HepG2 (cell line): Measurements from ENCODE around the gene SLC13A3. TPM values are rescaled to one million over a fixed set of nuclear protein-coding genes. Genes with fewer than 3 reads are reported as not detected.

Experiments
- CBX2 ChIP-seq, 2 experiments: fragments of 200-600 bp in 1 of 2; sonication (generic); formaldehyde crosslinking in 1 of 2; IDR thresholded peaks; 2 replicates each; pipeline versions ENCODE4 v1.7.0 to v1.8.1; 2018 to 2022; ENCODE audit warnings: low read depth in 2 of 2, low read length in 1 of 2, mild to moderate bottlenecking in 1 of 2, missing genetic modification reagents in 1 of 2
- CREB1 ChIP-seq, 2 experiments: fragments of 450-650 bp in 1 of 2; IDR thresholded peaks; 2 replicates each; pipeline ENCODE4 v1.6.1; 2016 to 2017; ENCODE audit warnings: control low read depth in 1 of 2, mild to moderate bottlenecking in 1 of 2, missing compliant biosample characterization in 1 of 2, missing genetic modification characterization in 1 of 2
- CSRNP1 ChIP-seq: sonication (generic); formaldehyde crosslinking; IDR thresholded peaks from 2 replicates; pipeline ENCODE4 v1.8.1; 2023; ENCODE audit warnings: mild to moderate bottlenecking, missing genetic modification reagents
- DDIT3 ChIP-seq: sonication (generic); formaldehyde crosslinking; IDR thresholded peaks from 2 replicates; pipeline ENCODE4 v1.4.0; 2020; ENCODE audit warnings: mild to moderate bottlenecking, missing genetic modification reagents
- EZH2 ChIP-seq: conservative IDR thresholded peaks from 2 replicates; pipeline ENCODE4 v1.6.1; 2012; ENCODE audit warnings: mild to moderate bottlenecking, low read depth, low read length, moderate library complexity
- GZF1 ChIP-seq: sonication (generic); formaldehyde crosslinking; IDR thresholded peaks from 2 replicates; pipeline ENCODE4 v1.5.1; 2020; ENCODE audit warnings: mild to moderate bottlenecking, missing genetic modification reagents
- HMG20B ChIP-seq: conservative IDR thresholded peaks from 2 replicates; pipeline ENCODE4 v1.6.1; 2016; ENCODE audit warnings: missing genetic modification reagents, missing compliant biosample characterization
- HNRNPL ChIP-seq: fragments of 200-400 bp; formaldehyde crosslinking; IDR thresholded peaks from 2 replicates; pipeline ENCODE4 v1.6.1; 2017; ENCODE audit warnings: mild to moderate bottlenecking, low read depth, low read length
- KLF11 ChIP-seq: IDR thresholded peaks from 2 replicates; pipeline ENCODE4 v1.6.1; 2016; ENCODE audit warnings: missing compliant biosample characterization
- SIX1 ChIP-seq: sonication (generic); formaldehyde crosslinking; IDR thresholded peaks from 2 replicates; pipeline ENCODE4 v1.4.0; 2020; ENCODE audit warnings: missing genetic modification reagents, borderline replicate concordance
- SP140L ChIP-seq: sonication (generic); formaldehyde crosslinking; IDR thresholded peaks from 2 replicates; pipeline ENCODE4 v1.4.0; 2020; ENCODE audit warnings: missing genetic modification reagents, borderline replicate concordance
- U2AF1 ChIP-seq: fragments of 200-400 bp; formaldehyde crosslinking; optimal IDR thresholded peaks from 2 replicates; pipeline ENCODE3; 2017; ENCODE audit warnings: mild to moderate bottlenecking, low read depth, low read length
- ZNF598 ChIP-seq: sonication (generic); formaldehyde crosslinking; IDR thresholded peaks from 2 replicates; pipeline ENCODE4 v1.5.1; 2020; ENCODE audit warnings: mild to moderate bottlenecking, missing genetic modification reagents, borderline replicate concordance
- ZNF816 ChIP-seq: sonication (generic); formaldehyde crosslinking; IDR thresholded peaks from 2 replicates; pipeline ENCODE4 v1.8.0; 2022; ENCODE audit warnings: missing genetic modification reagents, mild to moderate bottlenecking, borderline replicate concordance
- polyA plus RNA-seq, 8 experiments: library from polyadenylated mRNA; depleted of rRNA in 3 of 8; stranded (reverse) in 7 of 8; unstranded in 1 of 8; fragments of >200 nt; fragmentation: Illumina TruSeq in 4 of 8; extraction: Trizol in 4 of 8; gene quantifications; 2 replicates each; pipeline versions ENCODE4 v1.2.1 to v1.2.3, GENCODE V29; 2011 to 2016; ENCODE audit warnings: low read depth in 4 of 8, missing spikeins in 1 of 8, mixed read lengths in 1 of 8; ENCODE audit not compliant: insufficient read depth in 1 of 8
- total RNA-seq, 5 experiments: library from RNA; depleted of rRNA; stranded (reverse); fragments of >200 nt; fragmentation: Illumina TruSeq; extraction: Trizol; gene quantifications; 2 replicates each; pipeline ENCODE4 v1.2.3, GENCODE V29; 2016; ENCODE audit warnings: low read depth in 1 of 5
- TF ChIP-seq, protein P1 (sequence below): sonication (generic); formaldehyde crosslinking; IDR thresholded peaks from 2 replicates; pipeline ENCODE4 v1.5.0; 2020; ENCODE audit warnings: mild to moderate bottlenecking, missing genetic modification reagents
- TF ChIP-seq, protein P2 (sequence below): sonication (generic); formaldehyde crosslinking; IDR thresholded peaks from 2 replicates; pipeline ENCODE4 v1.4.0; 2020; ENCODE audit warnings: missing genetic modification reagents, borderline replicate concordance

SLC13A3 gene
- total and polyA plus RNA-seq, 2 of the 13 experiments (the other 11 are each of a cell fraction or from before 2014, with no cell fraction given), result 66.5 to 76.0 TPM

- TF ChIP-seq, protein P1, sequence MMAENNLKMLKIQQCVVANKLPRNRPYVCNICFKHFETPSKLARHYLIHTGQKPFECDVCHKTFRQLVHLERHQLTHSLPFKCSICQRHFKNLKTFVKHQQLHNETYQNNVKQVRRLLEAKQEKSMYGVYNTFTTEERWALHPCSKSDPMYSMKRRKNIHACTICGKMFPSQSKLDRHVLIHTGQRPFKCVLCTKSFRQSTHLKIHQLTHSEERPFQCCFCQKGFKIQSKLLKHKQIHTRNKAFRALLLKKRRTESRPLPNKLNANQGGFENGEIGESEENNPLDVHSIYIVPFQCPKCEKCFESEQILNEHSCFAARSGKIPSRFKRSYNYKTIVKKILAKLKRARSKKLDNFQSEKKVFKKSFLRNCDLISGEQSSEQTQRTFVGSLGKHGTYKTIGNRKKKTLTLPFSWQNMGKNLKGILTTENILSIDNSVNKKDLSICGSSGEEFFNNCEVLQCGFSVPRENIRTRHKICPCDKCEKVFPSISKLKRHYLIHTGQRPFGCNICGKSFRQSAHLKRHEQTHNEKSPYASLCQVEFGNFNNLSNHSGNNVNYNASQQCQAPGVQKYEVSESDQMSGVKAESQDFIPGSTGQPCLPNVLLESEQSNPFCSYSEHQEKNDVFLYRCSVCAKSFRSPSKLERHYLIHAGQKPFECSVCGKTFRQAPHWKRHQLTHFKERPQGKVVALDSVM, result no peak
- TF ChIP-seq HNRNPL, result no peak
- TF ChIP-seq EZH2, result no peak
- no peak for TF ChIP-seq DDIT3 (CRISPR knock-in tag)
- TF ChIP-seq ZNF598, result no peak
- TF ChIP-seq CREB1 (IDR thresholded peaks at IDR 0.05), result peak; percentile 32; the same call in 1 of the 2 replicates
- no peak for TF ChIP-seq CREB1 (CRISPR knock-in tag; IDR thresholded peaks at IDR 0.05)
- no peak for TF ChIP-seq ZNF816 (CRISPR knock-in tag)
- no peak for TF ChIP-seq CSRNP1 (CRISPR knock-in tag)
- TF ChIP-seq HMG20B (CRISPR knock-in tag), result no peak
- TF ChIP-seq KLF11 (CRISPR knock-in tag), result 0 out of 2 replicates have a peak, but pooled peaks have one; percentile 22
- no peak for TF ChIP-seq SP140L
- no peak for TF ChIP-seq U2AF1
- TF ChIP-seq, protein P2, sequence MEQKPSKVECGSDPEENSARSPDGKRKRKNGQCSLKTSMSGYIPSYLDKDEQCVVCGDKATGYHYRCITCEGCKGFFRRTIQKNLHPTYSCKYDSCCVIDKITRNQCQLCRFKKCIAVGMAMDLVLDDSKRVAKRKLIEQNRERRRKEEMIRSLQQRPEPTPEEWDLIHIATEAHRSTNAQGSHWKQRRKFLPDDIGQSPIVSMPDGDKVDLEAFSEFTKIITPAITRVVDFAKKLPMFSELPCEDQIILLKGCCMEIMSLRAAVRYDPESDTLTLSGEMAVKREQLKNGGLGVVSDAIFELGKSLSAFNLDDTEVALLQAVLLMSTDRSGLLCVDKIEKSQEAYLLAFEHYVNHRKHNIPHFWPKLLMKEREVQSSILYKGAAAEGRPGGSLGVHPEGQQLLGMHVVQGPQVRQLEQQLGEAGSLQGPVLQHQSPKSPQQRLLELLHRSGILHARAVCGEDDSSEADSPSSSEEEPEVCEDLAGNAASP (CRISPR knock-in tag), result 0 out of 2 replicates have a peak, but pooled peaks have one; percentile 13
- TF ChIP-seq GZF1 (CRISPR knock-in tag), result no peak
- no peak; the same call in 1 of the 2 replicates for TF ChIP-seq SIX1 (CRISPR knock-in tag)
- TF ChIP-seq CBX2 (IDR thresholded peaks at IDR 0.05; ENCODE audit: low read depth, low read length), result no peak
- TF ChIP-seq CBX2 (CRISPR knock-in tag; IDR thresholded peaks at IDR 0.05; ENCODE audit: low read depth), result no peak
These were observed 37.2 kb upstream of the SLC13A3 start (continued) for GRCh38 chr20:46688151-46689081.
